Mononuclear cell (primary cell): ENCODE data around the gene TSTD2. TPM values are rescaled to one million over a fixed set of nuclear protein-coding genes. Genes with fewer than 3 reads are reported as not detected.

Experiments
- H3K27me3 ChIP-seq: 2 replicates; pipeline ENCODE4 v1.6.0; 2011; ENCODE audit warnings: low read length, control low read depth; ENCODE audit not compliant: insufficient read depth
- H3K4me1 ChIP-seq: 2 replicates; pipeline ENCODE4 v1.5.1; 2011; ENCODE audit warnings: mild to moderate bottlenecking, low read length, control low read depth; ENCODE audit not compliant: insufficient read depth
- H3K4me3 ChIP-seq: 2 replicates; pipeline ENCODE4 v1.5.1; 2011; ENCODE audit warnings: mild to moderate bottlenecking, low read length, moderate library complexity
- H3K9me3 ChIP-seq: 2 replicates; pipeline ENCODE4 v1.5.1; 2011; ENCODE audit warnings: low read depth, mild to moderate bottlenecking, control low read depth, low read length
- total RNA-seq: library from RNA; depleted of rRNA; stranded (reverse); fragments of >200 nt; gene quantifications from one replicate; pipeline ENCODE4 v1.2.3, GENCODE V29; 2012

TSTD2 gene
- total RNA-seq, 1 donor = 10.5 TPM

DNA sequence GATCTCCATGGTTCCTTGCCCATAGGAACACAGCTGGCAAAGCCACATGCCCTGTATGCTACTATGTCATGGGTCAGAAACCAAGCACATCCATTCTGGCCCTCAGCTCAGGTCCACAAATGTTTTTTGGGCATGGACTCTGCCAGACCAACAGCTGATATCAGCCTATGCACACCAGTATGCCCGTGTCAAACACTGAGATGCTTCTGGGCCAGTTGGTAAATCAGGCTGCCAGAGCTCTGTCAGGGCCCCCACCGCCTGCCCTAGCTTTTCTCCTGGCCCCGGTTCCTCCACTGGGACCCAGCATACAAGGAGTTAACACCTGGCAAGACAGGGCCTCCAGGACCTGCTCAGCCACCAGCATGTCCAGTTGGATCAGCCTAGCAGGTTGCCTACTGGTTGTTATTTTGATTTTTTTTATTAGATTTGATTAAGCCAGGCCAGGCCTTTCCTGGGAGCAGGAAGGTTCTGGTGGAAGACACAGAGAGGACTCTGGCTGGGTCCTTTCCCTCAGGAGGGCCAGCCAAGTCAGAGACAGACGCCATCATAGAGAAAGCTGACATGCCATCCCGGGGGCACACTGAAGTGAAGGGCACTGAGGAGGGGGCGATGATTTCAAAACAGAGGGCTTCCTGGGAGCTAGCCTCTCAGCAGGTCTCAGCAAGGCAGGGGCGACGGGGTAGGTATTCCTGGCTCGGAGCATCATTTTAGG, 65.8 kb downstream of the TSTD2 start:
- H3K4me3 ChIP-seq = no peak overlapping the region
- H3K27me3 ChIP-seq = no peaks in the 10 kb centered on the region
- no peaks in the 10 kb centered on the region for H3K9me3 ChIP-seq
- no peaks in the 10 kb centered on the region for H3K4me1 ChIP-seq

DNA sequence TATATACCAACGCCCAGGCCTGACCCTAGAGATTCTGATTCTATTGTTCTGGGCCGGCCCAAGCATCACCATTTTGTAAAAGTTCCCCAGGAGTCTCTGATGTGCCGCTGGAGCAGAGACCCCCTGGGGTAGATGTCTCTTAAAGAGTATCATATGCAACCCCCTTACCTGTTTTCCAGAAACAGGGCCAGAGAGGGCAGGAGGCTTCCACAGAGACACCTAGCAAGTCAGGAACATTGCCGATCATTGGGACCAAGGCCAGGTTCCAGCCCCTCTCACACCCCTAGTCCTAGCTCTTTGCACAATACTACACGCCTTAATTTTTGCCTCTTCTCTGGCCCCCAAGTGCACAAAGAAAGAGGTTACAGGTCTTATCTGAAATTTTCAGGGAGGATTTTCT, 67.9 kb downstream of the TSTD2 start:
- H3K9me3 ChIP-seq = no peaks in the 10 kb centered on the region
- no peaks in the 10 kb centered on the region for H3K27me3 ChIP-seq
- H3K4me3 ChIP-seq = no peak overlapping the region
- no peaks in the 10 kb centered on the region for H3K4me1 ChIP-seq

GRCh38 chr9:97564291-97565175, 68.6 kb downstream of the TSTD2 start:
- no peaks in the 10 kb centered on the region for H3K9me3 ChIP-seq
- H3K27me3 ChIP-seq = no peaks in the 10 kb centered on the region
- no peak overlapping the region for H3K4me3 ChIP-seq
- H3K4me1 ChIP-seq = no peaks in the 10 kb centered on the region

DNA sequence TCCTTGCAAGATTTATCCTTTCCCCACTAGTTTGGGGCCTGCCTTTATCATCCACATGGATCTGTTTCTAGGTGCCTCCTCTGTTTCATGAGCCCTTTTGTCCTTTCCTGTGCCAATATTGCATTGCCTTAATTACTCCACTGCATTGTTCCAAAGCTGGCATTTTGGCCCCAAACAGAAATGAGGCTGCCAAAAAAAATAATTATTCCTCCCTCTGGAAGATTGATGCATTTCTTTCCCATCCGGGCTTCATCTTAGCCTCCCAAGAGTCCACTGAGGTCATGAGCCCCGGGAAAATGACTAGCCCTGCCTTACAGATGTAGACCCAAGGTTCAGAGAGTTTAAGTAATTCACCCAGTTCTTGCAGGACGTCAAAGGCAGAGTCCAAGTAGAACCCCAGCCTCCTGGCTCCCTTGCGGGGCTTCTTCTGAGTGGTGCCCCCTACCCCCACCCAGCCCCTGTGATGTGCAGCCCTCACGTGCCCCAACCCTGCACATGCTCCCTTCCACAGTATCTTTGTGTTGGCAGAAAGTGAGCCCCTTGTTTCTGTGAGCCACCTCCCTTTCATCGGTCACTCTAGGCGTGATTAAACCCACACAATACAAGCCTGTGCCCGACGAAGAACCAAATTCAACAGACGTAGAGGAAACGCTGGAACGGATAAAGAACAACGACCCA, 69.6 kb downstream of the TSTD2 start:
- H3K4me3 ChIP-seq = no peak overlapping the region
- no peaks in the 10 kb centered on the region for H3K27me3 ChIP-seq
- no peaks in the 10 kb centered on the region for H3K9me3 ChIP-seq
- H3K4me1 ChIP-seq = no peaks in the 10 kb centered on the region

- H3K9me3 ChIP-seq = no peaks in the 10 kb centered on the region
- H3K27me3 ChIP-seq = no peaks in the 10 kb centered on the region
- H3K4me3 ChIP-seq = no peak overlapping the region
- peaks cover 4% of the 10 kb centered on the region for H3K4me1 ChIP-seq
These were observed 70.6 kb downstream of the TSTD2 start for GRCh38 chr9:97562542-97562941.

GRCh38 chr9:97561501-97561900, 71.7 kb downstream of the TSTD2 start:
- peaks cover 11% of the 10 kb centered on the region for H3K4me1 ChIP-seq

GRCh38 chr9:97560851-97561250, 72.3 kb downstream of the TSTD2 start:
- peaks cover 11% of the 10 kb centered on the region for H3K4me1 ChIP-seq
- no peaks in the 10 kb centered on the region for H3K9me3 ChIP-seq
- H3K27me3 ChIP-seq = no peaks in the 10 kb centered on the region
- no peak overlapping the region for H3K4me3 ChIP-seq

More at GRCh38 chr9:97561501-97561900, 71.7 kb downstream of the TSTD2 start:
- no peaks in the 10 kb centered on the region for H3K27me3 ChIP-seq
- H3K4me3 ChIP-seq = no peak overlapping the region
- H3K9me3 ChIP-seq = no peaks in the 10 kb centered on the region

- H3K27me3 ChIP-seq = no peaks in the 10 kb centered on the region
- no peak overlapping the region for H3K4me3 ChIP-seq
- H3K4me1 ChIP-seq = peaks cover 11% of the 10 kb centered on the region
- H3K9me3 ChIP-seq = no peaks in the 10 kb centered on the region
These were observed 73.0 kb downstream of the TSTD2 start for GRCh38 chr9:97560154-97560553.

DNA sequence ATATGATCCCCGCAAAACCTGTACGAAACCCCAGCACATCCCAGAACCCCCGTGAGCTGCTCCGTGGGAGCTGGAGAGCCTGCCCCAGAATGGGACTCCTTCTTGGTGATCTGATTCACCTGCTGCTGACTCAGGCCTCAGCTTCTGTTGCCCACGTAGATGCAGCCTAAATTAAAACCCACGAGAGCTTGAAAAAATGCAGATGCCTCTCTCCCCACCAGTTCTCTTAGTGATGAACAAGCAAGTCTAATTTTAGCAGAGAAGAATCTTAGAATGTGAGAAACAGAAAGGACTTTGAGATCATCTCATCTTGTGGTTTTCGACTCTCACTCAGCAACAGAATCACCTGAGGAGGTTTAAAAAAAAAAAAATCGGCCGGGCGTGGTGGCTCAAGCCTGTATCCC, 74.1 kb downstream of the TSTD2 start:
- Histone ChIP-seq H3K4me1 (peaks cover 11% of the 10 kb centered on the region), H3K9me3 (no peaks in the 10 kb centered on the region), H3K27me3 (no peaks in the 10 kb centered on the region), H3K4me3 (no peak overlapping the region)

GRCh38 chr9:97558701-97559101, 74.5 kb downstream of the TSTD2 start:
- Histone ChIP-seq H3K27me3 (no peaks in the 10 kb centered on the region), H3K9me3 (no peaks in the 10 kb centered on the region), H3K4me3 (no peak overlapping the region), H3K4me1 (peaks cover 11% of the 10 kb centered on the region)

GRCh38 chr9:97557606-97558095, 75.5 kb downstream of the TSTD2 start:
- H3K4me1 ChIP-seq = peaks cover 11% of the 10 kb centered on the region
- no peaks in the 10 kb centered on the region for H3K27me3 ChIP-seq
- no peak overlapping the region for H3K4me3 ChIP-seq
- no peaks in the 10 kb centered on the region for H3K9me3 ChIP-seq

GRCh38 chr9:97556721-97557605, 76.2 kb downstream of the TSTD2 start:
- no peaks in the 10 kb centered on the region for H3K27me3 ChIP-seq
- H3K9me3 ChIP-seq = no peaks in the 10 kb centered on the region
- H3K4me3 ChIP-seq = no peak overlapping the region
- peaks cover 11% of the 10 kb centered on the region for H3K4me1 ChIP-seq

DNA sequence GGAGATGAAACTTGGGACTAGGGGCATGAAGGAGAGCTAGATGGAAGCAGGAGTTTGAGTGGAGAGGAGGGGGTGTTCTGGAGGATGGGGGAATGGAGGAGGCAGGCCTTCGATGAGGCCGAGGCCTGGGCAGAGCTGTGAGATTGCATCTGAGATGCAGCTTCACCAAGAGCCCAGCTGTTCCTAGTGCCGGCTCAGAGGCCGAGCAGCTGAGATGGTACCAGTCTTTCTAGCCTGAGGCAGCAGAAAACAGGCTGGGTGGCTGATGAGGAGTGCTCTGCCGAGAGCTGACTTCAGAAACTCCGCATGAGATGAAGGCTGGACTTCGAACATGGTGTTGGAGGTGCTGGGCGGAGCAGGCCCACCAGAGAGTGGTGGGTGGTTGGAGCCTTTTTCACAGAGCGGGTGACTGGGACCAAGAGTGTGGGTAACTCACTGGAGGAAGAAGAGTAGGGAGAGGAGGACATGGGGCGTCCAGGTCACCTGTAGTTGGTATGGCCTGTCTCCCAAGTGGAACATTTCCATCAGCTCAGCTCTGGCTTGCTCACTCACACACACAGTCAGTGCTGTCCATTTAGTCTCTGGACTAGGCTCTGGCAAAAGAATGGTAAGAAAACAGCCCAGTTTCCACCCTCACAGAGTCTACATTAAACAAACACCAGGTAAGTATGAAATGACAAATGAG, 77.0 kb downstream of the TSTD2 start:
- Histone ChIP-seq H3K27me3 (no peaks in the 10 kb centered on the region), H3K9me3 (no peaks in the 10 kb centered on the region), H3K4me3 (no peak overlapping the region), H3K4me1 (peaks cover 11% of the 10 kb centered on the region)

- H3K9me3 ChIP-seq = no peaks in the 10 kb centered on the region
- H3K4me1 ChIP-seq = peaks cover 11% of the 10 kb centered on the region
- H3K4me3 ChIP-seq = no peak overlapping the region
These were observed 78.0 kb downstream of the TSTD2 start for GRCh38 chr9:97555164-97555563.

More at GRCh38 chr9:97555164-97555563, 78.0 kb downstream of the TSTD2 start:
- H3K27me3 ChIP-seq = no peaks in the 10 kb centered on the region
